Measurements from ENCODE around the gene FLNC. TPM values are rescaled to one million over a fixed set of nuclear protein-coding genes. Genes with fewer than 3 reads are reported as not detected.

FLNC gene
- total and polyA plus RNA-seq, 9 of the 15 experiments (the other 6 are each of a cell fraction or from before 2014, with no cell fraction given), result 0.90 to 155 (median 28.8) TPM

DNA sequence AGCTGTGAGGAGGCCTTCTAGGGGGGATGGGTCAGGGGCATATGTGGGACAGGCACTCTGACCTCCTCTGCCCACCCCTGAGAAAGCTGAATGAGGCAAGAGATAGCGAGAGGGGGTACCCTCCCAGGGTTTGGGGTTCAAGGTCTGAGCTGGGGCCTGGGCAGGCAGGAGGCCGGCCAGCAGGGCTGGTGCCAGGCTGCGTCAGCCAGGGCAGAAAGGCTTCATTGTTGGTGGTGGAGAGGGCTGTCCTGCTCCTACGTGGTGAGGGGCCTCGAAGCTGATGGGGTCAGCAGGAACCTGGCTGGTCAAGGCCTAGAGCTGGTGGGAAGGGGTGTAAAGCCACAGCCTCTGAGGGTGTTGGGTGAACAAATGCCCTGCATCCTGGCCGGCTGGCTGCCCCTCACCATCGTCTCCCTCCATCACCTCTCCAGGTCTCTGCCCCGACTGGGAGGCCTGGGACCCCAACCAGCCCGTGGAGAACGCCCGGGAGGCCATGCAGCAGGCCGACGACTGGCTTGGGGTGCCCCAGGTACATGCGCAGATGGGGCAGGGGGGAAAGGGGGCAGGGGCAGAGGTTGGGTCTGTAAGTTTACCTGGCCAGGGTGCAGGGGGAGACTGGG, 6.6 kb downstream of the FLNC start:
- no peak overlapping the region for H2AFZ ChIP-seq (ENCODE audit: low read depth, low read length)
- no peak overlapping the region for H3K4me2 ChIP-seq (ENCODE audit: insufficient read depth, low read length)
- TF ChIP-seq XRCC3 (IDR thresholded peaks at IDR 0.05) (no peak), POLR2G (IDR thresholded peaks at IDR 0.05; ENCODE audit: low read depth, low read length) (peak; percentile 57), HDAC8 (tag; IDR thresholded peaks at IDR 0.05) (no peak), RBFOX2 (IDR thresholded peaks at IDR 0.05; ENCODE audit: low read depth, low read length) (peak; percentile 39), FOXK1 (CRISPR knock-in tag; IDR thresholded peaks at IDR 0.05; ENCODE audit: borderline replicate concordance) (no peak), RBM22 (IDR thresholded peaks at IDR 0.05; ENCODE audit: low read depth, low read length, poor library complexity, severe bottlenecking) (peak; percentile 61), CCNT2 (IDR thresholded peaks at IDR 0.05; ENCODE audit: borderline replicate concordance, extremely low read depth, insufficient read length, low read depth, low read length) (no peak)
- peaks cover 12% of the 10 kb centered on the region; the same call in 1 of the 2 replicates for H4K20me1 ChIP-seq (replicated peaks; ENCODE audit: control insufficient read depth, insufficient read depth, low read length)
- peaks cover 90% of the 10 kb centered on the region; the same call in 2 of the 3 replicates for H3K36me3 ChIP-seq (ENCODE audit: control insufficient read depth, insufficient read depth, low read length)
- no peak overlapping the region for H3K4me3 ChIP-seq
- H3K9me3 ChIP-seq (replicated peaks; ENCODE audit: control insufficient read depth, insufficient read depth, low read depth, low read length), result no peaks in the 10 kb centered on the region
- no TSS peak for BruUV-seq (replicated peaks)
- peaks cover 30% of the 10 kb centered on the region for H3K79me2 ChIP-seq (ENCODE audit: control insufficient read depth, insufficient read depth, low read length)
- no peaks in the 10 kb centered on the region for H3K27me3 ChIP-seq (ENCODE audit: control insufficient read depth in 2 of 2, insufficient read depth in 2 of 2, low read length in 2 of 2)
- ChIA-PET POLR2A (interaction anchor here (0.7 to 1.8 kb wide), 7 partner anchors 8 to 112 kb away, joined by 3 to 7 read pairs (median 6); no protein-coding TSS in a partner anchor), CTCF (ENCODE audit: low intra/inter-chr PET ratio) (no interaction called here)
- H3K27ac ChIP-seq (ENCODE audit: extremely low read depth, low read depth, low read length), result no peak overlapping the region
- WGBS (ENCODE audit: insufficient coverage, low coverage, missing lambda C conversion rate), result 92% methylated on average over 14 of the region's 14 CpGs
- intact Hi-C loops (cut with micrococcal nuclease), result no loop called here
- H3K9ac ChIP-seq (ENCODE audit: insufficient read depth in 1 of 2, low read depth in 2 of 2, low read length in 2 of 2), result peak overlapping the region in 1 of 2 experiments; percentile 11; a peak in 1 of 4 replicates
- FAIRE-seq (no peak), ATAC-seq (no peak), DNase-seq (ENCODE audit: extremely low read depth in 1 of 4, low spot score in 3 of 4) (no peak)
- no peaks in the 10 kb centered on the region for H3K9me1 ChIP-seq (ENCODE audit: control insufficient read depth, insufficient read depth, low read length)
- in situ Hi-C loops (cut with MboI), result no loop called here
- peaks cover 16 to 66% of the 10 kb centered on the region in 2 experiments for H3K4me1 ChIP-seq (replicated peaks in 1 of 2; ENCODE audit: control insufficient read depth in 2 of 2, insufficient read depth in 2 of 2, low read length in 2 of 2)
